IPS-20b (cell line): Measurements from ENCODE around the gene AIPL1.

ENCODE experiments used
- H3K27ac ChIP-seq: one replicate; pipeline ENCODE4 v1.5.1; 2013; ENCODE audit warnings: low read length
- H3K27me3 ChIP-seq: 2 replicates; pipeline ENCODE4 v1.6.1; 2013; ENCODE audit warnings: mild to moderate bottlenecking, low read length, inconsistent platforms; ENCODE audit not compliant: insufficient read depth
- H3K36me3 ChIP-seq: 2 replicates; pipeline ENCODE4 v1.6.1; 2013; ENCODE audit warnings: low read depth, mild to moderate bottlenecking, inconsistent platforms, low read length, moderate library complexity; ENCODE audit not compliant: insufficient read depth
- H3K4me1 ChIP-seq: 2 replicates; pipeline ENCODE4 v1.6.1; 2013; ENCODE audit warnings: mild to moderate bottlenecking, control low read depth, inconsistent platforms, low read length, moderate library complexity; ENCODE audit not compliant: insufficient read depth
- H3K4me3 ChIP-seq: 2 replicates; pipeline ENCODE4 v1.5.1; 2013; ENCODE audit warnings: mild to moderate bottlenecking, low read length, inconsistent platforms
- H3K9ac ChIP-seq: 2 replicates; pipeline ENCODE4 v1.6.1; 2013; ENCODE audit warnings: low read depth, mild to moderate bottlenecking, inconsistent platforms, low read length, moderate library complexity
- H3K9me3 ChIP-seq: 2 replicates; pipeline ENCODE4 v1.6.1; 2013; ENCODE audit warnings: mild to moderate bottlenecking, low read depth, low read length, inconsistent platforms; ENCODE audit not compliant: insufficient read depth

AIPL1 gene

GRCh38 chr17:6423931-6424330 lies 11.0 kb downstream of the AIPL1 start:
- no peaks in the 10 kb centered on the region for H3K9me3 ChIP-seq
- H3K36me3 ChIP-seq, result no peaks in the 10 kb centered on the region
- no peak overlapping the region for H3K4me3 ChIP-seq
- H3K9ac ChIP-seq, result no peak overlapping the region
- no peaks in the 10 kb centered on the region for H3K27me3 ChIP-seq
- no peaks in the 10 kb centered on the region; the same call in 1 of the 2 replicates for H3K4me1 ChIP-seq
- no peak overlapping the region for H3K27ac ChIP-seq

GRCh38 chr17:6422654-6423241 lies 12.2 kb downstream of the AIPL1 start:
- Histone ChIP-seq H3K27ac (no peak overlapping the region), H3K4me3 (no peak overlapping the region), H3K36me3 (no peaks in the 10 kb centered on the region), H3K27me3 (no peaks in the 10 kb centered on the region), H3K9ac (no peak overlapping the region), H3K4me1 (no peaks in the 10 kb centered on the region; the same call in 1 of the 2 replicates), H3K9me3 (no peaks in the 10 kb centered on the region)

- Histone ChIP-seq H3K36me3 (no peaks in the 10 kb centered on the region), H3K9ac (no peak overlapping the region), H3K27me3 (no peaks in the 10 kb centered on the region), H3K9me3 (no peaks in the 10 kb centered on the region), H3K4me3 (no peak overlapping the region), H3K27ac (no peak overlapping the region), H3K4me1 (no peaks in the 10 kb centered on the region; the same call in 1 of the 2 replicates)
Measured at GRCh38 chr17:6421700-6422604, 13.0 kb downstream of the AIPL1 start.

- Histone ChIP-seq H3K27ac (no peak overlapping the region), H3K36me3 (no peaks in the 10 kb centered on the region), H3K4me3 (peak overlapping the region; percentile 18; the same call in 1 of the 2 replicates), H3K9ac (no peak overlapping the region), H3K9me3 (no peaks in the 10 kb centered on the region), H3K4me1 (no peaks in the 10 kb centered on the region; the same call in 1 of the 2 replicates), H3K27me3 (no peaks in the 10 kb centered on the region)
Measured at GRCh38 chr17:6420173-6420641, 14.7 kb downstream of the AIPL1 start.

GRCh38 chr17:6415616-6416015 lies 19.3 kb downstream of the AIPL1 start:
- Histone ChIP-seq H3K27ac (no peak overlapping the region), H3K4me3 (no peak overlapping the region), H3K9ac (no peak overlapping the region), H3K36me3 (no peaks in the 10 kb centered on the region), H3K27me3 (no peaks in the 10 kb centered on the region), H3K9me3 (no peaks in the 10 kb centered on the region), H3K4me1 (no peaks in the 10 kb centered on the region; the same call in 1 of the 2 replicates)

- Histone ChIP-seq H3K27me3 (no peaks in the 10 kb centered on the region), H3K4me3 (no peak overlapping the region), H3K36me3 (no peaks in the 10 kb centered on the region), H3K4me1 (no peaks in the 10 kb centered on the region), H3K9me3 (no peaks in the 10 kb centered on the region), H3K27ac (no peak overlapping the region), H3K9ac (no peak overlapping the region)
Measured at GRCh38 chr17:6413065-6413464, 21.9 kb downstream of the AIPL1 start.

GRCh38 chr17:6408735-6409134 lies 26.2 kb downstream of the AIPL1 start:
- no peak overlapping the region for H3K27ac ChIP-seq

GRCh38 chr17:6408276-6408675 lies 26.6 kb downstream of the AIPL1 start:
- H3K27me3 ChIP-seq, result no peaks in the 10 kb centered on the region

More at GRCh38 chr17:6408735-6409134, 26.2 kb downstream of the AIPL1 start:
- Histone ChIP-seq H3K9me3 (no peaks in the 10 kb centered on the region), H3K4me3 (no peak overlapping the region), H3K4me1 (no peaks in the 10 kb centered on the region), H3K27me3 (no peaks in the 10 kb centered on the region), H3K9ac (no peak overlapping the region), H3K36me3 (no peaks in the 10 kb centered on the region)

GRCh38 chr17:6402258-6402657 lies 32.7 kb downstream of the AIPL1 start:
- H3K27me3 ChIP-seq, result no peaks in the 10 kb centered on the region
- H3K27ac ChIP-seq, result no peak overlapping the region
- H3K9ac ChIP-seq, result no peak overlapping the region
- H3K4me3 ChIP-seq, result no peak overlapping the region
- no peaks in the 10 kb centered on the region for H3K36me3 ChIP-seq
- H3K9me3 ChIP-seq, result no peaks in the 10 kb centered on the region
- H3K4me1 ChIP-seq, result no peaks in the 10 kb centered on the region

More at GRCh38 chr17:6408276-6408675, 26.6 kb downstream of the AIPL1 start:
- no peaks in the 10 kb centered on the region for H3K4me1 ChIP-seq
- no peaks in the 10 kb centered on the region for H3K36me3 ChIP-seq
- H3K4me3 ChIP-seq, result no peak overlapping the region
- no peaks in the 10 kb centered on the region for H3K9me3 ChIP-seq
- no peak overlapping the region for H3K27ac ChIP-seq
- H3K9ac ChIP-seq, result no peak overlapping the region

- peaks cover 10% of the 10 kb centered on the region for H3K4me1 ChIP-seq
- no peaks in the 10 kb centered on the region for H3K9me3 ChIP-seq
- no peaks in the 10 kb centered on the region for H3K27me3 ChIP-seq
- H3K9ac ChIP-seq, result no peak overlapping the region
- H3K4me3 ChIP-seq, result no peak overlapping the region
- no peaks in the 10 kb centered on the region for H3K36me3 ChIP-seq
- H3K27ac ChIP-seq, result no peak overlapping the region
Measured at GRCh38 chr17:6398955-6399354, 36.0 kb downstream of the AIPL1 start.

- H3K4me3 ChIP-seq, result no peak overlapping the region
- H3K36me3 ChIP-seq, result no peaks in the 10 kb centered on the region
- no peak overlapping the region for H3K27ac ChIP-seq
- peaks cover 14% of the 10 kb centered on the region for H3K4me1 ChIP-seq
- H3K9me3 ChIP-seq, result no peaks in the 10 kb centered on the region
- H3K27me3 ChIP-seq, result no peaks in the 10 kb centered on the region
- H3K9ac ChIP-seq, result no peak overlapping the region
Measured at GRCh38 chr17:6394055-6394606, 40.8 kb downstream of the AIPL1 start.
